HK-2 (cell line): ENCODE results near the gene PNPLA6.
A peak's percentile ranks its signal among the peaks of the same experiment; 100 is the strongest.
"Not testable (repeated sequence)": the region's sequence is repeated elsewhere in the genome, so short reads cannot be mapped to it uniquely, and the experiment has no call there.

Source experiments
- DNase-seq: peaks from one replicate; pipeline ENCODE4 v3.0.0-alpha.2; 2018; ENCODE audit not compliant: unreplicated experiment

The PNPLA6 gene

DNA sequence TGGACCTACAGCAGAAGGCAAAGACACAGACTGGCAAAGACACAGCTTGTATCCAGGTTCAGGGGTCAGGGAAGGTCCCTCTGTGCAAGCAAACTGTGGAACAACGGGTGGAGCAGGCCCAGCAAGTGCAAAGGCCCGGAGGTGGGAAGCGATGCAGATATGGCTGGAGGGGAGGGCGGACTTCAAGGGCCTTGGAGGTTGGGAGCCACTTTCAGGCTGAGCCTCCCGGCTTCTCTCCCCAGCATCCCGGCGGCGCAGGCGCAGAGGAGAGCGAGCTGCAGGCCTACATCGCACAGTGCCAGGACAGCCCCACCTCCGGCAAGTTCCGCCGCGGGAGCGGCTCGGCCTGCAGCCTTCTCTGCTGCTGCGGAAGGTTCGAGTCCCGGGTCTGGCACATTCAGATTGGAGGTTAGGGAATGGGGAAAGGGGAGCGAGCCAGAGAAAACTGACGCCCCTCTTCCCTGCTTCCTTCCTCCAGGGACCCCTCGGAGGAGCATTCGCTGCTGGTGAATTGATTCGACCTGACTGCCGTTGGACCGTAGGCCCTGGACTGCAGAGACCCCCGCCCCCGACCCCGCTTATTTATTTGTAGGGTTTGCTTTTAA lies 2.1 kb upstream of the PNPLA6 start:
- DNase-seq, result no peak

DNA sequence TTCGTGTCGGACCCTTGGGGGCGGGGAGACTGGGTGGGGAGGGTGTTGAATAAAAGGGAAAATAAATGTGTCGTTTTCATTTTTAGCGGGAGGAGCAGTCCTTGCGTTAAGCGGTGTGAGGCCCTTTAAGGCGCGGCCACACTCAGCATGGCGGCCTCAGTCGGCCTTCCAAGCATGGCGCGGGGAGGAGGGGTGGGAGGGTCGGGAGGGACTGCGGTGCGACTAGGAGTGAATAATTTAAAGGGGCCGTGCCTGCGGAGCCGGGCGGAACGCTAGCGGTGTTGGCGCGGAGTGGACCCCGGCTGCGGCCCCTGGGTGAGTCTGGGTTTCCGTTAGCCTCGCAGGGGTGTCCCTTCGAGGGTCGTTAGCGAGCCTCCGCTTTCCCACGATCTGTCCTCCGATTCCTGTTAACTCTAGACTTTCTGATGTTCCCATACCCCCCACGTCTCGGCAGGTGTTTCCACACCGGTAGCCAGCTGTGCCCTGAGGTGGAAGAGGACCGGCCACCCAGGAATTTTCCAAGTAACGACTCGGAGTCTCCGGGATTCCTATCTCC lies 1.5 kb upstream of the PNPLA6 start:
- DNase-seq, result peak; percentile 75

DNA sequence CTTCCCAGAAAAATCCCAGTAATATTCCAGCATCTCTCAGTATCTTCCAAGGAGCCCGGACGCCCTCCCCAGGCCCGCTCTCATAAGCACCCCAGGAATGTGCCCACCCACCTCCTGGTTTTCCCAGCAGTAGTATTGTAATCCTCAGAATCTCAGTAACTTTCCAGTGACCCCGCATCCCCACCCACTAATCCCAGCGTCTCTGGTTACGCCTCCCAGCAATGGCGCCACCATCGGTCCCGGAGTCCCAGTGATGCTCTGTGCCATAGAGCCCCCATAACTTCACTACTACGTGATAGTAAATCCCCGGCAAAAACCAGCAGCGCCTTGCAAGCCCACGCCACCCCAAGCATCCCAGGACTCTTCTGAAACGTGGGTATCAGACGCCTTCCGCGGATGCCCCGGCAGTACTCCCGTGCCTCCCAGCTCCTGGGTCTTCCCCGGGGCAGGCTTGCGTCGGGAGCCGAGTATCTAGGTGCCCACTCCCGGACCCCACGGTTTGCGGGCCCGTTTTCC lies 928 bp upstream of the PNPLA6 start:
- DNase-seq, result peak; percentile 66

DNA sequence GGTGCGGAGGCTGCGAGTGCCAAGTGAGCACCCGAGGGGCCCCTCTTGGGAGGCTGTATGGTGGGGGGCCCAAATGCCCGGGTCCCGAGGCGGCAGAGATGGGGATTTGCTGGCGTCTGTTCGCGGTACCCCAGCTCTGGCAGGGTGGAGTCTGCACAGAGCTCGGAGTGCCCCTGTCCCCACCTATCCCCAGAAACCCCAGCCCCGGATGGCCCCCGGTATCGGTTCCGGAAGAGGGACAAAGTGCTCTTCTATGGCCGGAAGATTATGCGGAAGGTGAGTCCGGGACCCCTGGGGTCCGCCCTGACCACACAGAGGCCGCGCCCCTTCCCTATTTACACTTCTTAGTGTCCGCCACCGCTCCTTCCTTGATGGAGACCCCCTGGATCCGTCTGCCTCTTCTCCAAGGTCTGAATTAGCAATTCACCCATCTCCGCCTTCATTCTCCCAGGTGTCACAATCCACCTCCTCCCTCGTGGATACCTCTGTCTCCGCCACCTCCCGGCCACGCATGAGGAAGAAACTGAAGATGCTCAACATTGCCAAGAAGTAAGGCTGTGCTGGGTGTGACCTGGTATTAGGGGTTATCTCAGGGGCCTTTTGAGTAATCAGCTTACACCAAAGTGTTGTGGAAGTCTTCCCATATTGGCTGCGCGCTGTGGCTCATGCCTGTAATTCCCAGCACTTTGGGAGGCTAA lies 630 bp downstream of the PNPLA6 start:
- no peak for DNase-seq

DNA sequence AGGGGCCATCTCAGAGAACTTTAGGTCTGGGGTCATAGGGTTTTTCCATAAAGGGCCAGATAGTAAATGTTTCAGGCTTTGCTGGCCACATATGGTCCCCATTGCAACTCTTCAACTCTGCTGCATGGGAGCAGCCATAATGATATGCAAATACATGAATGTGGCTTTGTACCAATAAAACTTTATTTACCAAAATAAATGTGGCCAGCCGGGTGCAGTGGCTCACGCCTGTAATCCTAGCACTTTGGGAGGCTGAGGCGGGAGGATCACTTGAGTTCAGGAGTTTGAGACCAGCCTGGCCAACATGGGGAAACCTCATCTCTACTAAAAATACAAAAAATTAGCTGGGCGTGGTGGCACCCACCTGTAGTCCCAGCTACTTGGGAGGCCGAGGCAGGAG lies 3.5 kb downstream of the PNPLA6 start:
- DNase-seq, result not testable (repeated sequence)

DNA sequence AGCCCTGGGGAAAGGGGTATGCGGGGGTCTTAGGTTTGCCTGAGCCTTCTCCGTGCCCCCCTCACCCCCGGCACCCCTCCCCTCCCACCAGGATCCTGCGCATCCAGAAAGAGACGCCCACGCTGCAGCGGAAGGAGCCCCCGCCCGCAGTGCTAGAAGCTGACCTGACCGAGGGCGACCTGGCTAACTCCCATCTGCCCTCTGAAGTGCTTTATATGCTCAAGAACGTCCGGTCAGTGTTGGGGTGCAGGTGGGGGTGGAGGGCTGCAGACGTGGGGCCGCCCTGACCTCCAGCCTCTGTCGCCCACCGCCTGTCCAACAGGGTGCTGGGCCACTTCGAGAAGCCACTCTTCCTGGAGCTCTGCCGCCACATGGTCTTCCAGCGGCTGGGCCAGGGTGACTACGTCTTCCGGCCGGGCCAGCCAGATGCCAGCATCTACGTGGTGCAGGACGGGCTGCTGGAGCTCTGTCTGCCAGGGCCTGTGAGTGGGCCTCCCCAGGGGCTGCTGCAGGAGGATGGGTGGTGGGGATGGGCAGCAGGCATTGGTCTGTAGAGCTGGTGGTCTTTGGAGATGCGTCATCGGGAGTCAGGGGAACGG lies 4.4 kb downstream of the PNPLA6 start:
- DNase-seq, result no peak

DNA sequence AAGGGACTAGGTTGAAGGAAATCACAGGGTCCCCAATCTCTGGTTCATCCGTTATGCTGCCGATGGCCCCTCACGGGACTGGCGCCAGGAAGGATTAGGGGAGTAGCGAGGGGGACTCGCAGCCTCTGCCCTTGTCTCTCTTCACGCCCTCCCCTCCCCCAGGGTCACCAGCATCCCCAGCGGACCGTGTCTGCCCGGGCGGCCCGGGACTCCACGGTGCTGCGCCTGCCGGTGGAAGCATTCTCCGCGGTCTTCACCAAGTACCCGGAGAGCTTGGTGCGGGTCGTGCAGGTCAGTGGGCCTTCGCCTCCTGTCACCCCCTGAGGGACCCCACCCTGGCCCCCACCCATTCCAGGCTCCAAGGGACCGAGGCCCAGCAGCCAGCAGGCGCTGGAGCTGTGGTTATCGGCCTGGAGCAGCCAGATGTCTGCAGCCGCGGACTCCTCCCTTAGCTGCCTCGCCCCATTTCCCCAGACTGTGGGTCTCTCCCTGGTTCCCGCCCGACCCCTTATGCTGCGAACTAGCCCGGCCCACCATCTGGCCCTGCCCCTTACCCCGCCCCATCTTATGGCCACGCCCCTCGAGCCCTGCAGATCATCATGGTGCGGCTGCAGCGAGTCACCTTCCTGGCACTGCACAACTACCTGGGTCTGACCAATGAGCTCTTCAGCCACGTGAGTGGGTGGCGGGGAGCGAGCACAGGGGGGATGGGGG lies 5.4 kb downstream of the PNPLA6 start:
- DNase-seq, result peak; percentile 42

DNA sequence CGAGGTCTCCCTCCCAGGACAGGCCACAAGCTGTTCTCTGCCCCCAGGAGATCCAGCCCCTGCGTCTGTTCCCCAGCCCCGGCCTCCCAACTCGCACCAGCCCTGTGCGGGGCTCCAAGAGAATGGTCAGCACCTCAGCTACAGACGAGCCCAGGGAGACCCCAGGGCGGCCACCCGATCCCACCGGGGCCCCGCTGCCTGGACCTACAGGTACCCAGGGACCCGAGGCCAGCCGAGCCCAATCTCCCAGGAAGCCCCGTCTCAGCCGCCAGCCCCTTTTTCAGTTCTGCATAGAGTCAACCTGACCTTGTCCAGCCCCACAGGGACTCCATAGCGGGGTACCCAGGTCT lies 5.9 kb downstream of the PNPLA6 start:
- no peak for DNase-seq

DNA sequence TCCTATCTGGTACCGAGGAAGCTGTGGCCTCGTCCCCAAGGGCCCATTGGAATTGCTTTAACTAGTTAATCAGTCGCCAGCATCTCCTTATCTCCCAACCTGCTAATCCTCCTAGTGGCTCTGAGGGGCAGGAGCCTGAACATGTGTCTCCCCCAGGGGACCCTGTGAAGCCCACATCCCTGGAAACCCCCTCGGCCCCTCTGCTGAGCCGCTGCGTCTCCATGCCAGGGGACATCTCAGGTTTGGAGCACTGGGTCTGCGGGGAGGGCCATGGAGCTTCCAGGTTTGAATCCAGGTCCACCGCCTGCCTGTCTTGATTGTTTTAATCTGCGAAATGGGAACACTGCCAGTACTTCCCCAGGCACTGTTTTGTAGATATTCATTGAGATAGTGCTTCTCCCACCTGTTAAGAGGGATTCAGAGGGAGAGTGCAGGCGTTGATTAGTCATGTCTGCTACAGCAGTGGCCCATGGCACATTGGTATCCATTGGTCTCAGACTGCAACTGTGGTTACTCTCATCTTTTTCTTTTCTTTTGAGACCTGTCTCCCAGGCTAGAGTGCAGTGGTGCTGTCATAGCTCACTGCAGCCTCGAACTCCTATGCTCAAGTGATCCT lies 6.4 kb downstream of the PNPLA6 start:
- DNase-seq, result no peak

DNA sequence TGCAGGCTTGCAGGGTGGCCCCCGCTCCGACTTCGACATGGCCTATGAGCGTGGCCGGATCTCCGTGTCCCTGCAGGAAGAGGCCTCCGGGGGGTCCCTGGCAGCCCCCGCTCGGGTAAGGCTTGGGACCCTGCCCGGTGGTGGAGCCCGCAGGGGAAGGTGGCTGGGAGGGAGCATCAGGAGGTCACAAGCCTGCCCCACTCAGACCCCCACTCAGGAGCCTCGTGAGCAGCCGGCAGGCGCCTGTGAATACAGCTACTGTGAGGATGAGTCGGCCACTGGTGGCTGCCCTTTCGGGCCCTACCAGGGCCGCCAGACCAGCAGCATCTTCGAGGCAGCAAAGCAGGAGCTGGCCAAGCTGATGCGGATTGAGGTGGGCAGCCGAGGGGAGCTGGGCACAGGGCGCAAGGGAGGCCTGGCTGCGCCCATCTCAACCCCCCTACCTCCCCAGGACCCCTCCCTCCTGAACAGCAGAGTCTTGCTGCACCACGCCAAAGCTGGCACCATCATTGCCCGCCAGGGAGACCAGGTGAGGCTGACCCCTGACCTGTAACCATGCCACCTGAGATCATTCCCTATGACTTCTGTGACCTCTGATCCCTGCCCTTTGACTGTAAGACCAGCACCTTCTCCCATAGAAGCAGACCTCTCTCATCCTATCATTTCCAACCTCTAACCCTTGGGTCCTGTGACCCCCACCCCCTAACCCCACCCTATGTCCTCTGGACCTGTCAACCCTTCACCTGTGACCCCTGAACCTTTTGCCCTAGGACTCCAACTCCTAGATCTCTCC lies 7.2 kb downstream of the PNPLA6 start:
- DNase-seq, result no peak

DNA sequence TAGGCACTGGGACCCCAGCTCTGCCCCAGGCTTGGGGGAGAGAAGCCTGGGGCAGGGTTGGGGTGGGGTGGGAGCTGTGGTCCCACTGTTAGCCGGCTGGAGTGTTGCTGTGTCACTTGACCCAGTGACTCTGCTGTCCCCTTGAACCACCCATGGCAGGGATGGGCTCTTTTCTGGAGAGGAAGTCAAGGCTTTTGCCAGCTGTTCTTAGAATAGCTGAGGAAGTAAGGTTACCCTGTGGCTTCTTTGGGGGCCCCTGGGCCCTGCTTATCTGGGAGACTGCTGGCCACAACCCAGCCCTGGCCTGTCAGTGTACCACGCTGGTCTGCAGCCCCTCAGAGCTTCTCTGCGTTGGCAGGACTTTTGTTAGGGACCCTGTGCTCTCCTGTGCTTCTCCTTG lies 9.1 kb downstream of the PNPLA6 start:
- DNase-seq, result no peak

DNA sequence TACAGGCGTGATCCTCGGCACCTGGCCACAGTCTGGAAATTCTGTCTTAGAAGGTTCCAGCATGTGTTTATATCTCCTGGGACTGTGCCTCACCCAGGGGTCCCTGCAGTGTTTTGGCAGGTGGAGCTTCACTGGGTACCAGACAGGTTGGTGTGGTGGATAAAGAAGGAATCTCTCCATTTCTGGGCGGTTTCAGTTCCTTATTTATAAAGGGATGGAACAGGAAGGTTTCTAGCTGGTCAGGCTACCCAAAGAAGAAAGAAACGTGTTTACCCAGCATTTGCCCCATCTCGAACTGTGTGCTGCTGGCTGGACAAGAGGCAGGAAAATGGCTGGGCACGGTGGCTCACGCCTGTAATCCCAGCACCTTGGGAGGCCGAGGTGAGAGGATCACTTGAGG lies 9.8 kb downstream of the PNPLA6 start:
- DNase-seq, result no peak

DNA sequence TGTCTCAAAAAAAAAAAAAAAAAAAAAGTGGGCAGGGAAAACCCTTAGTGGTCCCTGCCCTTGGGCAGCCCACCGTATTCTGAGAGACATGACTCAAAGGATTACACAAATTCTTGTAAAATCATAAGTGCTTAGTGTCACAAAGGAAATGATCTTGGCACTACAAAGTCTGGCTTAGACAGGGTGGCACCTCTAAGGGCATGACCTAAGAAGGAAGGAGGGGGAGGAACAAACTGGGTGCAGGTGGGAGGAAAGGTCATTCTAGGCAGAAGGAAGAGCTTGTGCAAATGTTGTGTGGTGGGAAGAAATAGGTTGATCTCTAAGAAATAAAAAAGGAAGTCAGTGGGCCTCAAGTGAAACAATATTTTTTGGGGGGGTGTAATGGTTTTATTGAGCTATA lies 10.4 kb downstream of the PNPLA6 start:
- no peak for DNase-seq

DNA sequence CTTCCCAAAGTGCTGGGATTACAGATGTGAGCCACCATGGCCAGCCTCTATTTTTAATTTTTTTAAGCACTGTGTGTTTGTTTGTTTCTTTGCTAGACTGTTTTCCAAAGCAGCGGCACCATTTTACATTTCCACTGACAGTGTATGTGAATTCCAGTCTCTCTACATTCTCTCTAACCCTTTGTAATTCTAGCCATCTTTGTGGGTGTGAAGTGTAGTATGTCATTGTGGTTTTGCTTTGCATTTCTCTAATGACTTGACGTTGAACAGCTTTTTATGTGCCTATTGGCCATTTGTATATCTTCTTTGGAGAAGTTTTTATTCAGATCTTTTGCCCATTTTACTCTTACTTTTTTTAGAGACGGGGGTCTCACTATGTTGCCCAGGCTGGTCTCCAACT lies 11.6 kb downstream of the PNPLA6 start:
- DNase-seq, result no peak

DNA sequence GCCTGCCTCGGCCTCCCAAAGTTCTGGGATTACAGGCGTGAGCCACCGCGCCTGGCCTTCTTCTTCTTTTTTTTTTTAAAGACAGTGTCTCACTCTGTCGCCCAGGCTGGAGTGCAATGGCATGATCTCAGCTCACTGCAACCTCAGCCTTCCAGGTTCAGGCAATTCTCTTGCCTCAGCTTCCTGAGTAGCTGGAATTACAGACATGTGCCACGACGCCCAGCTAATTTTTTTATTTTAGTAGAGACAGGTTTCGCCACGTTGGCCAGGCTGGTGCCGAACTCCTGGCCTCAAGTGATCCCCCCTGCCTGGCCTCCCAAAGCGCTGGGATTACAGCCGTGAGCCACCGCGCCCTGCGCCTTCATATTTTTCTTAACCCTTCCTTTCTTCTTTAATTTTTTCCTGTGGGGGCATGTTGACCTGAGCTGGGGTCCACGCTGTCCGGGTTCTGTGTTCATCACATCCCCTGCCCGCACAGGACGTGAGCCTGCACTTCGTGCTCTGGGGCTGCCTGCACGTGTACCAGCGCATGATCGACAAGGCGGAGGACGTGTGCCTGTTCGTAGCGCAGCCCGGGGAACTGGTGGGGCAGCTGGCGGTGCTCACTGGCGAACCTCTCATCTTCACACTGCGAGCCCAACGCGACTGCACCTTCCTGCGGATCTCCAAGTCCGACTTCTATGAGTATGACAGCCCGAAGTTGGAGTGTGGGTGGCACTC lies 14.1 kb downstream of the PNPLA6 start:
- no peak for DNase-seq

DNA sequence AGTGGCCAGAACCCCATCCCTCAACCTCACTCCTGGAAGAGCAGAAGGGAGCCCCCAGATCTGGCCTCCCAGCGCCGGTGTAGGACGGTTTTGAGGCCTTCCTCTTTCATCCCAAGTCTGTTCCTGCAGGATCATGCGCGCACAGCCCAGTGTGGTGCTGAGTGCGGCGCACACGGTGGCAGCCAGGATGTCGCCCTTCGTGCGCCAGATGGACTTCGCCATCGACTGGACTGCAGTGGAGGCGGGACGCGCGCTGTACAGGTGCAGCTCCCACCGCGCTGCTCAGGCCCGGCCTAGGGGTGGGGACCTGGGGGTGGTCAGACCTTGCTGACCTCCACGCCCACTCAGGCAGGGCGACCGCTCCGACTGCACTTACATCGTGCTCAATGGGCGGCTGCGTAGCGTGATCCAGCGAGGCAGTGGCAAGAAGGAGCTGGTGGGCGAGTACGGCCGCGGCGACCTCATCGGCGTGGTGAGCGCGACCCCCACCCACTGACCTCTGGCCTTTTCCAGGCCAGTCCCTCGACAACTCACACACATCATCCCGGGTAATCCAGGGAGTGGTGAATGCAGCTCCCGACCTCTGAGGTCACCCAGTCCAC lies 14.8 kb downstream of the PNPLA6 start:
- no peak for DNase-seq

DNA sequence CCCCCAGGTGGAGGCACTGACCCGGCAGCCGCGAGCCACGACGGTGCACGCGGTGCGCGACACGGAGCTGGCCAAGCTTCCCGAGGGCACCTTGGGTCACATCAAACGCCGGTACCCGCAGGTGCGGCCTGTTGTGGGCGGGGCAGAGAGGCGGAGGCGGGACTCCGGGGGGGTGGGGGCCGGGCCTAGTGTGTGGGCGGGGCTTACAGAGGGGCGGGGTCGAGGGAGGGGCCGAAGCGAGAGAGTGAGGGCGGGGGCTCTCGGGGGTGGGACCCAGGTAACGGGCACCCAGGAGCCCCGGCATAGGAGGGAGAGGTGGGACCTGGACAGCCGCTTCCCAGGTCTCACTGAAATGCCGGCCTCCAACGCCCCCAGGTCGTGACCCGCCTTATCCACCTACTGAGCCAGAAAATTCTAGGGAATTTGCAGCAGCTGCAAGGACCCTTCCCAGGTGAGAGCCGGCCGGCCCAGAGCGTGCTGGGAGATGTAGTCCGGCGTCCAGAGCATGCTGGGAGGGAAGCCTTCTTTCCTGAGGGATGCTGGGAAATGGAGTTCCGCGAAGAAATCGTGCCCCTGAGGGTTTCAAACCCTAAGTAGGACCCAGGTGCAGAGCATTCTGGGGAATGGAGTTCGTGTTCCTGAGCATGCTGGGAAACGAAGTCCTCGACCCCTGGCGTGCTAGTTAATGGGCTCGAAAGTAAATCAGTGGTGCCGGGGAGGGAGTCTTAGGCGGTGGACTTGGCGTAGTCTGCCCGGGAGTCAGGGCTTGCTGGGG lies 15.7 kb downstream of the PNPLA6 start:
- no peak for DNase-seq

DNA sequence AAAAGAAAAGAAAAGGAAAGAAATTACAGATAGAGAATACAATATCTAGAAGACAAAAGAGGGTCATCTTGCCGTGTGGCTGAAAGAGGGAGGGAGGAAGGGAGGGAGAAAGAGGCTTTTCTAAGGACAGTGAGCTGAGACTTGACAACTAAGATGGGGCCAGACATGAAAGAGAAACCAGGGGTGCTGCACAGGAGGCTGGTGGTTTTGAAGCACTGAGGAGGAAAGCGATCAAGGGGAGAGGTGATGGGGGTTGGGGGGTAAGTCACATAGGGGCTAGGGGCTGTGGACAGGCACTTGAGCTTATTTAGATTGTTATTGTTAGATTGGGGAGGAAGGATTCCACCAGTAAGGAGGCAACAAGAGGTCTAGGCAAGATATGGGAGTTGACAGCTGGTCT lies 17.3 kb downstream of the PNPLA6 start:
- DNase-seq, result no peak

DNA sequence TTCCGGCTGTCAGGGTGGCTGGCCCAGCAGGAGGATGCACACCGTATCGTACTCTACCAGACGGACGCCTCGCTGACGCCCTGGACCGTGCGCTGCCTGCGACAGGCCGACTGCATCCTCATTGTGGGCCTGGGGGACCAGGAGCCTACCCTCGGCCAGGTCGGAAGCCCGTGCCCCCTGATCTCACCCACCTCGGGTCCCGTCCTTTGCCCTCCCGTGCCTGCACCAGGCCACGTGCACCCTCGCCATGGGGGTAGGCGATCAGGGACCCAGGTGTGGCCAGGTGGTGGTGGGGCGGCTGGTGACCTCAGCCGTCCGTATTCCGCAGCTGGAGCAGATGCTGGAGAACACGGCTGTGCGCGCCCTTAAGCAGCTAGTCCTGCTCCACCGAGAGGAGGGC lies 19.0 kb downstream of the PNPLA6 start:
- DNase-seq, result no peak
